Activated CD8-positive, alpha-beta memory T cell treated with anti-CD3 and anti-CD28 coated beads, Interleukin-2, amount 50 U/mL, for 48 hours (primary cell): ENCODE data around the gene MAPK11.

Source experiments
- DNase-seq: peaks from one replicate; pipeline ENCODE4 v3.0.0-alpha.2; 2020

MAPK11 gene

GRCh38 chr22:50259302-50259701, 10.9 kb downstream of the MAPK11 start:
- DNase-seq = no peak

GRCh38 chr22:50258361-50259292, 11.6 kb downstream of the MAPK11 start:
- DNase-seq = no peak

GRCh38 chr22:50257451-50258360, 12.5 kb downstream of the MAPK11 start:
- DNase-seq = no peak

- DNase-seq = no peak
Measured at GRCh38 chr22:50257041-50257440, 13.1 kb downstream of the MAPK11 start.

GRCh38 chr22:50256258-50256862, 13.8 kb downstream of the MAPK11 start:
- no peak for DNase-seq

- no peak for DNase-seq
Measured at GRCh38 chr22:50255607-50256006, 14.6 kb downstream of the MAPK11 start.

GRCh38 chr22:50255099-50255498, 15.1 kb downstream of the MAPK11 start:
- DNase-seq = no peak

GRCh38 chr22:50253941-50254340, 16.2 kb downstream of the MAPK11 start:
- DNase-seq = no peak

GRCh38 chr22:50253046-50253915, 16.9 kb downstream of the MAPK11 start:
- no peak for DNase-seq

- peak; percentile 81 for DNase-seq
Measured at GRCh38 chr22:50252082-50253045, 17.8 kb downstream of the MAPK11 start.

GRCh38 chr22:50251477-50252081, 18.6 kb downstream of the MAPK11 start:
- DNase-seq = no peak

- DNase-seq = peak; percentile 91
Measured at GRCh38 chr22:50250555-50251476, 19.4 kb downstream of the MAPK11 start, which contains the start of gene HDAC10. Gene HDAC10, minus strand, starts transcription at chr22:50251265. Its CDS starts 233 bp downstream, at chr22:50251032.

- no peak for DNase-seq
Measured at GRCh38 chr22:50250249-50250554, 20.0 kb downstream of the MAPK11 start.

- DNase-seq = no peak
Measured at GRCh38 chr22:50249341-50250248, 20.6 kb downstream of the MAPK11 start.

- DNase-seq = no peak
Measured at GRCh38 chr22:50248196-50249081, 21.7 kb downstream of the MAPK11 start.

- DNase-seq = no peak
Measured at GRCh38 chr22:50247748-50248147, 22.4 kb downstream of the MAPK11 start.
